Activated naive CD4-positive, alpha-beta T cell treated with anti-CD3 and anti-CD28 coated beads for 36 hours (primary cell): Measurements from ENCODE around the gene DTX3. TPM values are rescaled to one million over a fixed set of nuclear protein-coding genes. Genes with fewer than 3 reads are reported as not detected.
"Not testable (repeated sequence)": the region's sequence is repeated elsewhere in the genome, so short reads cannot be mapped to it uniquely, and the experiment has no call there.

Source experiments
- CTCF ChIA-PET: fragments of 350-600 bp; sonication (Branson Sonifier 250); formaldehyde crosslinking; loops from one replicate; lab custom pipeline; 2021; ENCODE audit warnings: antibody characterized with exemption; lab: Charles Lee
- DNase-seq: peaks from one replicate; pipeline ENCODE4 v3.0.0-alpha.2; 2020
- H3K27ac Mint-ChIP-seq: one replicate; pipeline ENCODE4 v1.8.0; 2021; ENCODE audit warnings: mild to moderate bottlenecking, mixed read lengths
- H3K27me3 Mint-ChIP-seq: one replicate; pipeline ENCODE4 v1.8.0; 2021; ENCODE audit warnings: low read depth, mixed read lengths
- H3K36me3 Mint-ChIP-seq: one replicate; pipeline ENCODE4 v1.8.0; 2021; ENCODE audit warnings: low read depth, mixed read lengths
- H3K4me1 Mint-ChIP-seq: one replicate; pipeline ENCODE4 v1.8.0; 2021; ENCODE audit warnings: low read depth, mixed read lengths
- H3K4me3 Mint-ChIP-seq: one replicate; pipeline ENCODE4 v1.8.0; 2021; ENCODE audit warnings: mild to moderate bottlenecking, moderate library complexity, mixed read lengths
- H3K9me3 Mint-ChIP-seq: one replicate; pipeline ENCODE4 v1.8.0; 2021; ENCODE audit warnings: mixed read lengths
- intact Hi-C: fragments of 100-400 bp; cut with micrococcal nuclease; formaldehyde crosslinking; loops from one replicate; pipeline ENCODE4 v1.15.1; 2023
- total RNA-seq, 2 experiments: library from RNA; stranded (reverse); gene quantifications; one replicate each; pipeline ENCODE4 v1.2.3, GENCODE V29; 2021

The DTX3 gene
- total RNA-seq, 2 experiments from 2014 or later = 15.8 to 16.2 TPM

GRCh38 chr12:57632073-57632957 is 27.7 kb downstream of the DTX3 start:
- H3K9me3 Mint-ChIP-seq = no peaks in the 10 kb centered on the region
- no peak overlapping the region for H3K27ac Mint-ChIP-seq
- peak; percentile 41 for DNase-seq
- H3K4me3 Mint-ChIP-seq = peak overlapping the region; percentile 73
- peaks cover 54% of the 10 kb centered on the region for H3K27me3 Mint-ChIP-seq
- peaks cover 8% of the 10 kb centered on the region for H3K4me1 Mint-ChIP-seq
- no peaks in the 10 kb centered on the region for H3K36me3 Mint-ChIP-seq
- intact Hi-C loops = loop anchor here (1.0 to 5.0 kb wide), 3 partner anchors 22 to 265 kb away; partner anchors contain the start of gene ARHGEF25
- CTCF ChIA-PET = interaction anchor here (0.6 to 3.5 kb wide), 16 partner anchors 11 to 279 kb away, joined by 3 to 37 read pairs (median 4); no protein-coding TSS in a partner anchor

DNA sequence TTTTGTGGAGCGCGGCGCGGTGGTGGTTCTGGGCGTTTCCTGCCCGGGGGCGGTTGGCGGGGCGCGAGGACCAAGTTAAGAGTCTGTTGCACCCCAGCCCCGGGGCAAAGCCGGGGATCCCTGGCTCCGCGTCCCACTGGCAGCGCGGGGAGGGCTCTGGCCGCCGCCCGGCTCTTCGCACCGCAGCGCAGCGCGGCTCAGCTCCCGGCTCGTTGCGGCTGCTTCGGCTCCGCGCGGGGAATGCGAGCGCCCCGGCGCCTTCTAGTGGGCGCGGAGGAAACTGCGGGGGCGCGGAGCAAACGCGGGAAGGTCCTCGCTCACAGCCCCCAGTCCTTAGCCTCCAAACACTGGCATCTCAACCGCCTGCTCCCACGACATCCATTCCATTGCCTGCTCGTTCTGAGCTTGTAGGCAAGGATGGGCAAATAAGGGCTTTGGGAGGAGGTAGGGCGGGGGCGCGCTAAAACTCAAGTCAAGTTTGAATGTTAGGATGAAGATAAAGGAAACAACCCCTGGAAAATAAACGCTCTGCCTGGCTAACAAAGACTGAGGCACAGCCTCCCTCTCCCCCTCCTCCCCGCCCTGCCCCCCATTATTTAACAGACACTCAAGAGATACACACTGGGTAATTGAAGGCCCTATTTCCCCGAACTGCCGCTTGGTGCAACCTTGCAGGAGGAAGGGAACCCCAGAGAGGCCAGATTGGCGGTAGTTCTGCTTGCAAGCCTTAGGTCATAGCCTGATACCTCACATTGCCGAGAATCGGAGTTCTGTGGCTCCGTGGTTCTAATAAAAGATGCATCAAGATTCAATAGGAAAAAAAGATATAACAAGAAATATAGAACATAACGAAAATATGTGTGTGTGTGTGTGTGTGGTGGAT is 28.6 kb downstream of the DTX3 start, which contains the start of gene B4GALNT1:
Gene B4GALNT1 (minus strand): TSS at position 244 of the 883 bp plus-strand sequence. CDS start 1,069 bp downstream, outside the sequence.
- Mint-ChIP-seq H3K4me3 (peak within 1 kb of the TSS; percentile 73), H3K4me1 (peaks cover 8% of the 10 kb centered on the region), H3K27ac (no peak within 1 kb of the TSS), H3K36me3 (no peaks in the 10 kb centered on the region), H3K27me3 (peaks cover 49% of the 10 kb centered on the region), H3K9me3 (no peaks in the 10 kb centered on the region)
- peak; percentile 65 for DNase-seq
- CTCF ChIA-PET = interaction anchor here (0.6 to 3.5 kb wide), 17 partner anchors 12 to 280 kb away, joined by 3 to 37 read pairs (median 3); no protein-coding TSS in a partner anchor
- intact Hi-C loops = loop anchor here (1.0 to 5.0 kb wide), 8 partner anchors 12 to 264 kb away; partner anchors contain the start of genes ARHGEF25 and GLI1

- CTCF ChIA-PET = interaction anchor here (0.6 to 1.8 kb wide), 6 partner anchors 9 to 345 kb away, joined by 3 to 9 read pairs (median 5); no protein-coding TSS in a partner anchor
- intact Hi-C loops, H3K9me3 Mint-ChIP-seq, H3K36me3 Mint-ChIP-seq, H3K4me3 Mint-ChIP-seq, DNase-seq, H3K27ac Mint-ChIP-seq, H3K4me1 Mint-ChIP-seq: not testable (repeated sequence)
- H3K27me3 Mint-ChIP-seq = peaks cover 21% of the 10 kb centered on the region
Measured at GRCh38 chr12:57636731-57637130, 32.1 kb downstream of the DTX3 start.

GRCh38 chr12:57637364-57637763 is 32.7 kb downstream of the DTX3 start:
- no peaks in the 10 kb centered on the region for H3K9me3 Mint-ChIP-seq
- no peak overlapping the region for H3K27ac Mint-ChIP-seq
- no peak for DNase-seq

DNA sequence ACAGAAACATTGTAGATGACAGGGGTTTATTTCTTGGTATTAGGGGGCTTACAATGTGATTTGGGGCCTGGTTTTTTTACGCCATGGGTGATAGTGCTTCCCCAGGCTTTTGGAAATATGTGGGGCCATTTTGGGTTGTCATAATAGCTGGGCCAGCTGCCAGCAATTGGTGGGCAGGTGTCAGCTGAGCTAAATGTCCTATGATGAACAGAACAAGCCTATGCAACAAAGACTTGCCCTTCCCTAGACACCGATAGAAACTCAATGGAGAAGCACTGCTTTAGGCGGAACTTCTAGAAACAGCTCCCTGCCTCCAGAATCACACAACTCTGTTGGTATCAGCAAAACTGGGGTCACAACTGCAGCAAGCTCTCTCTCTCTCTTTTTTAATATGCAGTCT is 33.5 kb downstream of the DTX3 start:
- Mint-ChIP-seq H3K4me3 (no peak overlapping the region), H3K27ac (no peak overlapping the region), H3K9me3 (no peaks in the 10 kb centered on the region), H3K36me3 (no peaks in the 10 kb centered on the region), H3K4me1 (peaks cover 5% of the 10 kb centered on the region), H3K27me3 (peaks cover 19% of the 10 kb centered on the region)
- CTCF ChIA-PET = interaction anchor here (0.7 to 1.8 kb wide), 8 partner anchors 8 to 57 kb away, joined by 3 to 16 read pairs (median 4); partner anchors contain the start of gene OS9
- intact Hi-C loops = no loop called here
- DNase-seq = no peak

More at GRCh38 chr12:57637364-57637763, 32.7 kb downstream of the DTX3 start:
- CTCF ChIA-PET = interaction anchor here (0.6 to 1.8 kb wide), 12 partner anchors 8 to 346 kb away, joined by 3 to 16 read pairs (median 4); partner anchors contain the start of gene OS9
- Mint-ChIP-seq H3K4me3 (no peak overlapping the region), H3K36me3 (no peaks in the 10 kb centered on the region), H3K4me1 (peaks cover 6% of the 10 kb centered on the region), H3K27me3 (peaks cover 17% of the 10 kb centered on the region)
- intact Hi-C loops = no loop called here

- CTCF ChIA-PET = interaction anchor here (1.3 to 1.8 kb wide), 3 partner anchors 13 to 161 kb away, joined by 4 to 5 read pairs (median 4); no protein-coding TSS in a partner anchor
- H3K27ac Mint-ChIP-seq = no peak overlapping the region
Measured at GRCh38 chr12:57640175-57641042, 35.8 kb downstream of the DTX3 start.

GRCh38 chr12:57641699-57642442 is 37.2 kb downstream of the DTX3 start:
- Mint-ChIP-seq H3K27me3 (peaks cover 3% of the 10 kb centered on the region), H3K9me3 (peaks cover 7% of the 10 kb centered on the region), H3K4me1 (no peaks in the 10 kb centered on the region), H3K36me3 (peaks cover 3% of the 10 kb centered on the region), H3K27ac (no peak overlapping the region), H3K4me3 (no peak overlapping the region)
- DNase-seq = no peak
- CTCF ChIA-PET = interaction anchor here (0.7 to 1.3 kb wide), 6 partner anchors 12 to 500 kb away, joined by 3 to 5 read pairs (median 4); no protein-coding TSS in a partner anchor
- intact Hi-C loops = no loop called here

More at GRCh38 chr12:57640175-57641042, 35.8 kb downstream of the DTX3 start:
- no peak overlapping the region for H3K4me3 Mint-ChIP-seq
- no peak for DNase-seq
- no peaks in the 10 kb centered on the region for H3K4me1 Mint-ChIP-seq
- no peaks in the 10 kb centered on the region for H3K36me3 Mint-ChIP-seq
- peaks cover 5% of the 10 kb centered on the region for H3K27me3 Mint-ChIP-seq
- H3K9me3 Mint-ChIP-seq = peaks cover 2% of the 10 kb centered on the region
- intact Hi-C loops = no loop called here

DNA sequence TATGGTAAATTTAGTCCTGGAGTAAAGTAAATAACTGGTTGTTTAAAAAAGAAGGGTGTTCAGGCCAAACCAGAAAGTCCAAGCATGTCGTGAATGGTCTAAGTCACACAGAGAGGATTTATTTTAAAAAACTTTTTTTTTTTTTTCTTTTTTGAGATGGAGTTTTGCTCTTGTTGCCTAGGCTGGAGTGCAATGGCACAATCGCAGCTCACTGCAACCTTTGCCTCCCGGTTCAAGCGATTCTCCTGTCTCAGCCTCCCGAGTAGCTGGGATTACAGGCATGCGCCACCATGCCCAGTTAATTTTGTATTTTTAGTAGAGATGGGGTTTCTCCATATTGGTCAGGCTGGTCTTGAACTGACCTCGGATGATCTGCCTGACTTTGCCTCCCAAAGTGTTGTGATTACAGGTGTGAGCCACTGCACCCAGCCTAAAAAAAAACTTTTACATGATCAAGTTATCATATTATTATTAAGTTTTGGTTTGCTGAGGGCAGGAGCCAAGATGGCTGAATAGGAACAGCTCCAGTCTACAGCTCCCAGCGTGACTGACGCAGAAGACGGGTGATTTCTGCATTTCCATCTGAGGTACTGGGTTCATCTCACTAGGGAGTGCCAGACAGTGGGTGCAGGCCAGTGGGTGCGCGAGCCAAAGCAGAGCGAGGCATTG is 41.5 kb downstream of the DTX3 start:
- H3K9me3 Mint-ChIP-seq, H3K27ac Mint-ChIP-seq, H3K36me3 Mint-ChIP-seq, intact Hi-C loops, H3K27me3 Mint-ChIP-seq, H3K4me3 Mint-ChIP-seq, H3K4me1 Mint-ChIP-seq: not testable (repeated sequence)
- peak; percentile 39 for DNase-seq
- CTCF ChIA-PET = interaction anchor here (0.7 to 1.5 kb wide), 2 partner anchors 13 to 71 kb away, joined by 4 to 7 read pairs; partner anchors contain the start of gene B4GALNT1

GRCh38 chr12:57646659-57647049 is 42.0 kb downstream of the DTX3 start:
- intact Hi-C loops, H3K36me3 Mint-ChIP-seq, H3K27me3 Mint-ChIP-seq, H3K9me3 Mint-ChIP-seq, DNase-seq, H3K27ac Mint-ChIP-seq, CTCF ChIA-PET, H3K4me3 Mint-ChIP-seq, H3K4me1 Mint-ChIP-seq: not testable (repeated sequence)

DNA sequence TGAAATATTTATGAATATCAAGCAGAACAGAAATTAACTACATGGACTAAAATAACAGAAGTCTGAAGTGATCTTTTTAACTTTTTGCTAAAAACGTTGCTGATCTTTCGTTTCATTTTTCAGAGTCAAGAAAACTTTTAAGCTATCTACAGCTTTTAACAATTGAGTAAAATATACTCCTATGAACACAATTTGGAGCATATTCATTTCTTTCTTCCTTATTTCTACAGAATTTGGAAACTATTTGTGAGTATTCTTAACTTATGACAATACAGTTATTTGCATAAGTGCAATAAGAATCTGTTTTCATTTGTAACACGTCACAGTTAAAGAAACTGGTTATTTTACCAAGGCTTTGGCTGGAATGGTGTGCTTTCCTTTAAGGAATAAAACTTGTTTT is 49.4 kb downstream of the DTX3 start:
- CTCF ChIA-PET = interaction anchor here (0.7 to 1.0 kb wide), 3 partner anchors 21 to 85 kb away, joined by 3 to 4 read pairs (median 3); partner anchors contain the start of gene B4GALNT1
- no peak overlapping the region for H3K4me3 Mint-ChIP-seq

More for the DNA sequence above, 49.4 kb downstream of the DTX3 start:
- peaks cover 6% of the 10 kb centered on the region for H3K9me3 Mint-ChIP-seq
- no peak overlapping the region for H3K27ac Mint-ChIP-seq
- H3K27me3 Mint-ChIP-seq = no peaks in the 10 kb centered on the region
- no peak for DNase-seq
- H3K4me1 Mint-ChIP-seq = no peaks in the 10 kb centered on the region
- intact Hi-C loops = no loop called here
- H3K36me3 Mint-ChIP-seq = peaks cover 2% of the 10 kb centered on the region
